SK-N-SH treated with all-trans-retinoic acid at 6 μM for 48 hours (cell line): ENCODE data around the gene TRIM17.

Source experiments
- ARNTL ChIP-seq: fragments of 450-650 bp; formaldehyde crosslinking; IDR thresholded peaks from 2 replicates; pipeline ENCODE4 v1.5.0; 2020; ENCODE audit warnings: low read depth, mild to moderate bottlenecking, moderate library complexity, borderline replicate concordance
- BACH2 ChIP-seq: fragments of 250-450 bp; sonication (Bioruptor Pico); IDR thresholded peaks from 2 replicates; pipeline ENCODE4 v1.9.0; 2021; ENCODE audit warnings: mild to moderate bottlenecking, borderline replicate concordance
- CSDC2 ChIP-seq: fragments of 250-450 bp; sonication (Bioruptor Pico); IDR thresholded peaks from 2 replicates; pipeline ENCODE4 v1.5.0; 2020; ENCODE audit warnings: mild to moderate bottlenecking, moderate library complexity
- ESRRG ChIP-seq: fragments of 250-450 bp; sonication (Bioruptor Pico); IDR thresholded peaks from 2 replicates; pipeline ENCODE4 v1.6.1; 2021; ENCODE audit warnings: mild to moderate bottlenecking
- PATZ1 ChIP-seq: fragments of 250-450 bp; sonication (Bioruptor Pico); IDR thresholded peaks from 2 replicates; pipeline ENCODE4 v1.8.0; 2020; ENCODE audit warnings: mild to moderate bottlenecking, moderate library complexity, borderline replicate concordance
- SNAI2 ChIP-seq: fragments of 250-450 bp; sonication (Bioruptor Pico); IDR thresholded peaks from 2 replicates; pipeline ENCODE4 v1.5.0; 2020; ENCODE audit warnings: mild to moderate bottlenecking, moderate library complexity
- ZFP30 ChIP-seq: fragments of 450-650 bp; formaldehyde crosslinking; IDR thresholded peaks from 2 replicates; pipeline ENCODE4 v1.5.0; 2022; ENCODE audit warnings: mild to moderate bottlenecking, moderate library complexity
- ZNF70 ChIP-seq: fragments of 450-650 bp; formaldehyde crosslinking; IDR thresholded peaks from 2 replicates; pipeline ENCODE4 v1.5.0; 2020; ENCODE audit warnings: mild to moderate bottlenecking, moderate library complexity
- ZNF8 ChIP-seq: fragments of 450-650 bp; formaldehyde crosslinking; IDR thresholded peaks from 2 replicates; pipeline ENCODE4 v1.5.0; 2020; ENCODE audit warnings: mild to moderate bottlenecking, moderate library complexity
- TF ChIP-seq, protein P1 (sequence below): fragments of 250-450 bp; sonication (Bioruptor Pico); IDR thresholded peaks from 2 replicates; pipeline ENCODE4 v1.5.1; 2021; ENCODE audit warnings: mild to moderate bottlenecking, moderate library complexity
- TF ChIP-seq, protein P2 (sequence below): fragments of 250-450 bp; sonication (Bioruptor Pico); IDR thresholded peaks from 2 replicates; pipeline ENCODE4 v1.8.0; 2021; ENCODE audit warnings: low read depth, mild to moderate bottlenecking, moderate library complexity, borderline replicate concordance
- TF ChIP-seq, protein P3 (sequence below): fragments of 250-450 bp; sonication (Bioruptor Pico); IDR thresholded peaks from 2 replicates; pipeline ENCODE4 v1.5.1; 2020; ENCODE audit warnings: low read depth, mild to moderate bottlenecking, moderate library complexity

- TF ChIP-seq ZNF70 (CRISPR knock-in tag) (no peak), ZNF8 (no peak), ZFP30 (CRISPR knock-in tag) (no peak), CSDC2 (CRISPR knock-in tag) (no peak), ARNTL (no peak), PATZ1 (CRISPR knock-in tag) (no peak), ESRRG (no peak), BACH2 (no peak), SNAI2 (CRISPR knock-in tag) (no peak)
- TF ChIP-seq, protein P1, sequence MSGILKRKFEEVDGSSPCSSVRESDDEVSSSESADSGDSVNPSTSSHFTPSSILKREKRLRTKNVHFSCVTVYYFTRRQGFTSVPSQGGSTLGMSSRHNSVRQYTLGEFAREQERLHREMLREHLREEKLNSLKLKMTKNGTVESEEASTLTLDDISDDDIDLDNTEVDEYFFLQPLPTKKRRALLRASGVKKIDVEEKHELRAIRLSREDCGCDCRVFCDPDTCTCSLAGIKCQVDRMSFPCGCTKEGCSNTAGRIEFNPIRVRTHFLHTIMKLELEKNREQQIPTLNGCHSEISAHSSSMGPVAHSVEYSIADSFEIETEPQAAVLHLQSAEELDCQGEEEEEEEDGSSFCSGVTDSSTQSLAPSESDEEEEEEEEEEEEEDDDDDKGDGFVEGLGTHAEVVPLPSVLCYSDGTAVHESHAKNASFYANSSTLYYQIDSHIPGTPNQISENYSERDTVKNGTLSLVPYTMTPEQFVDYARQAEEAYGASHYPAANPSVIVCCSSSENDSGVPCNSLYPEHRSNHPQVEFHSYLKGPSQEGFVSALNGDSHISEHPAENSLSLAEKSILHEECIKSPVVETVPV (CRISPR knock-in tag): no peak
- TF ChIP-seq, protein P2, sequence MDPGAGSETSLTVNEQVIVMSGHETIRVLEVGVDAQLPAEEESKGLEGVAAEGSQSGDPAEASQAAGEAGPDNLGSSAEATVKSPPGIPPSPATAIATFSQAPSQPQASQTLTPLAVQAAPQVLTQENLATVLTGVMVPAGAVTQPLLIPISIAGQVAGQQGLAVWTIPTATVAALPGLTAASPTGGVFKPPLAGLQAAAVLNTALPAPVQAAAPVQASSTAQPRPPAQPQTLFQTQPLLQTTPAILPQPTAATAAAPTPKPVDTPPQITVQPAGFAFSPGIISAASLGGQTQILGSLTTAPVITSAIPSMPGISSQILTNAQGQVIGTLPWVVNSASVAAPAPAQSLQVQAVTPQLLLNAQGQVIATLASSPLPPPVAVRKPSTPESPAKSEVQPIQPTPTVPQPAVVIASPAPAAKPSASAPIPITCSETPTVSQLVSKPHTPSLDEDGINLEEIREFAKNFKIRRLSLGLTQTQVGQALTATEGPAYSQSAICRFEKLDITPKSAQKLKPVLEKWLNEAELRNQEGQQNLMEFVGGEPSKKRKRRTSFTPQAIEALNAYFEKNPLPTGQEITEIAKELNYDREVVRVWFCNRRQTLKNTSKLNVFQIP (CRISPR knock-in tag): no peak
- TF ChIP-seq, protein P3, sequence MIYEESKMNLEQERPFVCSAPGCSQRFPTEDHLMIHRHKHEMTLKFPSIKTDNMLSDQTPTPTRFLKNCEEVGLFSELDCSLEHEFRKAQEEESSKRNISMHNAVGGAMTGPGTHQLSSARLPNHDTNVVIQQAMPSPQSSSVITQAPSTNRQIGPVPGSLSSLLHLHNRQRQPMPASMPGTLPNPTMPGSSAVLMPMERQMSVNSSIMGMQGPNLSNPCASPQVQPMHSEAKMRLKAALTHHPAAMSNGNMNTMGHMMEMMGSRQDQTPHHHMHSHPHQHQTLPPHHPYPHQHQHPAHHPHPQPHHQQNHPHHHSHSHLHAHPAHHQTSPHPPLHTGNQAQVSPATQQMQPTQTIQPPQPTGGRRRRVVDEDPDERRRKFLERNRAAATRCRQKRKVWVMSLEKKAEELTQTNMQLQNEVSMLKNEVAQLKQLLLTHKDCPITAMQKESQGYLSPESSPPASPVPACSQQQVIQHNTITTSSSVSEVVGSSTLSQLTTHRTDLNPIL: no peak
These were observed 11.3 kb downstream of the TRIM17 start for GRCh38 chr1:228405200-228405978.
